ENCODE data around the gene IMMP2L. TPM values are rescaled to one million over a fixed set of nuclear protein-coding genes. Genes with fewer than 3 reads are reported as not detected.

IMMP2L gene
- total RNA-seq, 1 donor from 2014 or later = 31.9 TPM

DNA sequence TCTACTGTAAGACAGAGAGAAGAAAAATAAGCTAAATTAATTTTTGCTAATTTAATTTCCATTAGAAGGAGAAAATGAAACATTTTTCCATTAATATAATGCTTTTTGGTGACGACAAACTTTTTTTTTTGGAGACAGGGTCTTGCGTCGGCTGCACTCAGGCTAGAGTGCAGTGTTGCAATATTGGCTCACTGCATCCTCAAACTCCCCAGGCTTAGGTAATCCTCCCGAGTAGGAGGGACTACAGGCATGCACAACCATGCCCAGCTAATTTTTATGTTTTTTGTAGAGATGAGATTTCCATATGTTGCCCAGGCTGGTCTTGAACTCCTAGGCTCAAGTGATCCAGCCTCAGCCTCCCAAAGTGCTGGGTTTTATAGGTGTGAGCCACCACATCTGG lies 701.1 kb downstream of the IMMP2L start:
- ChIA-PET CTCF (no interaction called here), POLR2A (no interaction called here)
- H3K4me1 Mint-ChIP-seq = no peaks in the 10 kb centered on the region
- DNase-seq (no peak), ATAC-seq (ENCODE audit: low read depth) (no peak)
- H3K27me3 Mint-ChIP-seq = no peaks in the 10 kb centered on the region
- no peak overlapping the region for H3K27ac Mint-ChIP-seq
- H3K36me3 Mint-ChIP-seq (ENCODE audit: low read depth) = no peaks in the 10 kb centered on the region
- H3K9me3 Mint-ChIP-seq = peaks cover 2% of the 10 kb centered on the region
- H3K4me3 Mint-ChIP-seq = no peak overlapping the region
- TF ChIP-seq, protein P1, sequence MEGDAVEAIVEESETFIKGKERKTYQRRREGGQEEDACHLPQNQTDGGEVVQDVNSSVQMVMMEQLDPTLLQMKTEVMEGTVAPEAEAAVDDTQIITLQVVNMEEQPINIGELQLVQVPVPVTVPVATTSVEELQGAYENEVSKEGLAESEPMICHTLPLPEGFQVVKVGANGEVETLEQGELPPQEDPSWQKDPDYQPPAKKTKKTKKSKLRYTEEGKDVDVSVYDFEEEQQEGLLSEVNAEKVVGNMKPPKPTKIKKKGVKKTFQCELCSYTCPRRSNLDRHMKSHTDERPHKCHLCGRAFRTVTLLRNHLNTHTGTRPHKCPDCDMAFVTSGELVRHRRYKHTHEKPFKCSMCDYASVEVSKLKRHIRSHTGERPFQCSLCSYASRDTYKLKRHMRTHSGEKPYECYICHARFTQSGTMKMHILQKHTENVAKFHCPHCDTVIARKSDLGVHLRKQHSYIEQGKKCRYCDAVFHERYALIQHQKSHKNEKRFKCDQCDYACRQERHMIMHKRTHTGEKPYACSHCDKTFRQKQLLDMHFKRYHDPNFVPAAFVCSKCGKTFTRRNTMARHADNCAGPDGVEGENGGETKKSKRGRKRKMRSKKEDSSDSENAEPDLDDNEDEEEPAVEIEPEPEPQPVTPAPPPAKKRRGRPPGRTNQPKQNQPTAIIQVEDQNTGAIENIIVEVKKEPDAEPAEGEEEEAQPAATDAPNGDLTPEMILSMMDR (IDR thresholded peaks at IDR 0.05) = no peak
- intact Hi-C loops (cut with micrococcal nuclease) = no loop called here

DNA sequence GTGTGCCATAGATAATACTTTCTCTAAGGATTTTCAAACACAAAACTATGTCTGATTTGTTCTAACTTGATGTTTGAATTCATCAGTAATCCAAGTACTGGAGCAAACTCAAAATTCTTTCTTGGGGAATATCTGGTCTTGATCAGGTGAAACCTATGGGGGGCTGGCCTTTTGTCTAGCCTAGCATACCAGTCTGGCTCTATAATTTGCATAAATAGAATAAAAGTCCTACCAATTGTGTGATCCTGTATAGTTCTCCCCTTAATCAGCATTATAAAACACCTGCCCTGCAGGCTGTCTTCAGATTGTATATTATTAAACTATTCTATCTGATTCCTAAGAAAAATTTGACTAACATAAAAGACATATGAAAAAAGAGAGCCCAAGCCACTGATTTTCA lies 705.2 kb downstream of the IMMP2L start:
- H3K9me3 Mint-ChIP-seq = no peaks in the 10 kb centered on the region
- no peak overlapping the region for H3K27ac Mint-ChIP-seq
- POLR2A ChIA-PET = interaction anchor here (0.6 kb wide), 1 partner anchor 82 kb away, joined by 5 read pairs; no protein-coding TSS in a partner anchor
- TF ChIP-seq, protein P1 (IDR thresholded peaks at IDR 0.05) = no peak
- intact Hi-C loops (cut with micrococcal nuclease) = no loop called here
- H3K36me3 Mint-ChIP-seq (ENCODE audit: low read depth) = no peaks in the 10 kb centered on the region
- no peak overlapping the region for H3K4me3 Mint-ChIP-seq
- no peaks in the 10 kb centered on the region for H3K27me3 Mint-ChIP-seq
- CTCF ChIA-PET = interaction anchor here (0.6 kb wide), 1 partner anchor 1724 kb away, joined by 3 read pairs; no protein-coding TSS in a partner anchor
- DNase-seq (no peak), ATAC-seq (ENCODE audit: low read depth) (no peak)
- H3K4me1 Mint-ChIP-seq = no peaks in the 10 kb centered on the region

DNA sequence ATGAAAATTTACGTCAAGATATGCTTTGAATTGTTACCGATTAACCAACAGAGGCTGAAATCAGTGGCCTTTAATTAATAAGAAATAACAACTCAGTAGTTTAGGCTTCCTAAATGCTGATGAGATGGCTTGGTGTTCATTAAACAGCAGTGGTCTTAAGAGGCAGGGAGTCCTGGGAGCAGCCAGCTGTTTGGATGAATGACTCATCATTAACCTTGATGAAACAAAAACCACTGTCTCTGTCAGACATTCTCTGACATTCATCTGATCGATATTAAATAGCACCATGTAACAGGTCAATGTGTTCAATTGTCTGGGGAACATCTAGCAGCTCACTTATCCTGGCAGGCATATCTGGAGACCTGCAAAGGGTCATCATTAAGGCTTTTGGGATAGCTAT lies 705.6 kb downstream of the IMMP2L start:
- CTCF ChIA-PET = no interaction called here
- TF ChIP-seq, protein P1 (IDR thresholded peaks at IDR 0.05) = no peak
- Mint-ChIP-seq H3K36me3 (ENCODE audit: low read depth) (no peaks in the 10 kb centered on the region), H3K27me3 (no peaks in the 10 kb centered on the region), H3K9me3 (no peaks in the 10 kb centered on the region), H3K4me1 (no peaks in the 10 kb centered on the region), H3K4me3 (no peak overlapping the region), H3K27ac (no peak overlapping the region)
- intact Hi-C loops (cut with micrococcal nuclease) = no loop called here
- ATAC-seq (ENCODE audit: low read depth) (no peak), DNase-seq (no peak)
- POLR2A ChIA-PET = interaction anchor here (0.6 kb wide), 1 partner anchor 82 kb away, joined by 5 read pairs; no protein-coding TSS in a partner anchor

DNA sequence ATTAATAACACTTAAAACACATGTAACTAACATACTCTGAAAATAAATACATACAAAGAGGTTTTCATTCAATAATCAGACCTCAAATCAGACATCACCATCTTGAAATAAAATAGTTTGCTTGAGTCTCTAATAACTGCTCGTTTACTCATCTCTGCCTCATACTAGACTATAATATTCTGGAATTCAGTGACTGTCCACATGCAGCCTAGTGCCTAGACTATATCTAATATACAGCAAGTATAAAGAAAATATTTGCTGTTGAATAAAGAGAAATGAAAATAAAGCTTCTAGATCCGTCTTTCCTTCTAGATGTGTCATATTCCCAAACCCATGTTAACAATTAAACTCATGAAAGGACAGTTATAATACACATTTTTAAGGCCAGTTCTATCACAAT lies 707.6 kb downstream of the IMMP2L start:
- intact Hi-C loops (cut with micrococcal nuclease) = no loop called here
- ChIA-PET CTCF (no interaction called here), POLR2A (no interaction called here)
- H3K27me3 Mint-ChIP-seq = no peaks in the 10 kb centered on the region
- no peak for ATAC-seq (ENCODE audit: low read depth)
- H3K36me3 Mint-ChIP-seq (ENCODE audit: low read depth) = no peaks in the 10 kb centered on the region
- no peaks in the 10 kb centered on the region for H3K9me3 Mint-ChIP-seq
- no peak for DNase-seq
- H3K4me1 Mint-ChIP-seq = no peaks in the 10 kb centered on the region
- TF ChIP-seq, protein P1 (IDR thresholded peaks at IDR 0.05) = no peak
- no peak overlapping the region for H3K27ac Mint-ChIP-seq
- no peak overlapping the region for H3K4me3 Mint-ChIP-seq

DNA sequence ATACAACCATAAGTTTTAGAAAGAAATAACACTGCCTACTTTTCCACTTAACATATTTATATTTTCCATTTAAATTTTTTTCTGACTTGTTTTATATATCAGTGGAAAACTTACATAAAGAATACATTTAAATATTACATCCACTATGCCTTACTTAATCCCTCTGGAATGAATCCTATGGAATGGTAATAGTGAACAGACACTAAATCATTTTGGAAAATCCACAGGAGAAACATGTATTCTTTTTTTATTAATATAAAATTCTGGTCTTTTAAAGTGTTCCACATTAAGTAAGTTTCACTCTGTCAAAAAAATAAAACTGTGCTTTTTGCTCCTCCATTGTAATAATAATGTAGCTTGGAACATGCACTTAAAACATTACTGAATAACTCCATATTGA lies 708.1 kb downstream of the IMMP2L start:
- ATAC-seq (ENCODE audit: low read depth) (no peak), DNase-seq (no peak)
- H3K4me3 Mint-ChIP-seq = no peak overlapping the region
- H3K27me3 Mint-ChIP-seq = no peaks in the 10 kb centered on the region
- TF ChIP-seq, protein P1 (IDR thresholded peaks at IDR 0.05) = no peak
- H3K36me3 Mint-ChIP-seq (ENCODE audit: low read depth) = no peaks in the 10 kb centered on the region
- no peaks in the 10 kb centered on the region for H3K9me3 Mint-ChIP-seq
- CTCF ChIA-PET = no interaction called here
- intact Hi-C loops (cut with micrococcal nuclease) = no loop called here
- POLR2A ChIA-PET = no interaction called here
- H3K4me1 Mint-ChIP-seq = no peaks in the 10 kb centered on the region
- no peak overlapping the region for H3K27ac Mint-ChIP-seq
